ENCODE measurements around the gene L1TD1.

DNA sequence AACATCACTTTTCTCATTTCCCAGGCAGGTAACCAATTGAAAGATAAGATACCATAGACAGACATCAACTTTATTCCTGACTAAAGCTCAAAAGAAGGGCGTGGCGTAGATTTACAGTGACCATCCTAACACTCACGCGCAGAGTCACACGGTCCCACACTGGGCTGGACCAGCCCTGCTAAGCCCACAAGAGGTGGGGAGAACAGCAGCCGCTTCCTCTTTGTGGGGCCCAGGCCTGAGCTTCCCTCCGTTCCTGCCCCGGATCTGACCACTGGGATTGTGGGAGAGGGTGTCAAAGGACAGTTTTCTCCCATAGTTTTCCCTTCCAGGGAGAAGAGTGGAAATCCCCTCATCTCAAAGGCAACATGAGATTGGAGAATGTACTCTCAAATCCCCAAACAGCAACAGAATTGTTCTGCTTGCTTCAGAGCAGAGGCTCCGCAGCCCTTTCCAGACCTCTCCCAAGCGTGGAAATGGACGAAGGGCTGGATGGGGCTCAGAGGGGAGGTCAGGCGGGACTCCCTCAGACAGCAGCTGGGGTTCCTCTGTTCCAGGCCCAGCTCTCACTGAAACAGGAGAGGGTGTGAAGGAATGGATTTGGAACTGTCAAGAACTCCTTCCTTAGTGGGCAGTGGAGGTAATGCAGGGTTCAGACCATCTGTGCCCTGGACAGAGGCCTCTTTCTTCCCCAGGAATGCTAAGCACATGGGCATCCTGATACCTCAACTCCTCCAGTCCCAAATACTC lies 33.7 kb downstream of the L1TD1 start:
- TF ChIP-seq, protein P1, sequence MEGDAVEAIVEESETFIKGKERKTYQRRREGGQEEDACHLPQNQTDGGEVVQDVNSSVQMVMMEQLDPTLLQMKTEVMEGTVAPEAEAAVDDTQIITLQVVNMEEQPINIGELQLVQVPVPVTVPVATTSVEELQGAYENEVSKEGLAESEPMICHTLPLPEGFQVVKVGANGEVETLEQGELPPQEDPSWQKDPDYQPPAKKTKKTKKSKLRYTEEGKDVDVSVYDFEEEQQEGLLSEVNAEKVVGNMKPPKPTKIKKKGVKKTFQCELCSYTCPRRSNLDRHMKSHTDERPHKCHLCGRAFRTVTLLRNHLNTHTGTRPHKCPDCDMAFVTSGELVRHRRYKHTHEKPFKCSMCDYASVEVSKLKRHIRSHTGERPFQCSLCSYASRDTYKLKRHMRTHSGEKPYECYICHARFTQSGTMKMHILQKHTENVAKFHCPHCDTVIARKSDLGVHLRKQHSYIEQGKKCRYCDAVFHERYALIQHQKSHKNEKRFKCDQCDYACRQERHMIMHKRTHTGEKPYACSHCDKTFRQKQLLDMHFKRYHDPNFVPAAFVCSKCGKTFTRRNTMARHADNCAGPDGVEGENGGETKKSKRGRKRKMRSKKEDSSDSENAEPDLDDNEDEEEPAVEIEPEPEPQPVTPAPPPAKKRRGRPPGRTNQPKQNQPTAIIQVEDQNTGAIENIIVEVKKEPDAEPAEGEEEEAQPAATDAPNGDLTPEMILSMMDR (IDR thresholded peaks at IDR 0.05; ENCODE audit: poor library complexity, severe bottlenecking): no peak
- TF ChIP-seq SMC3 (conservative IDR thresholded peaks at IDR 0.05; ENCODE audit: poor library complexity) (no peak), EZH2 (IDR thresholded peaks at IDR 0.05; ENCODE audit: borderline replicate concordance, insufficient read depth, low read length, poor library complexity, severe bottlenecking) (no peak), POLR2AphosphoS5 (IDR thresholded peaks at IDR 0.05) (no peak), EP300 (conservative IDR thresholded peaks at IDR 0.05; ENCODE audit: poor library complexity, severe bottlenecking) (no peak), TAF1 (IDR thresholded peaks at IDR 0.05; ENCODE audit: low read depth) (no peak), REST (IDR thresholded peaks at IDR 0.05; ENCODE audit: borderline replicate concordance) (no peak), MXI1 (conservative IDR thresholded peaks at IDR 0.05; ENCODE audit: poor library complexity, severe bottlenecking) (no peak)

Data from neural cell (in vitro differentiated cells).